ENCODE measurements around the gene SLC38A9.
"Not testable (repeated sequence)": the region's sequence is repeated elsewhere in the genome, so short reads cannot be mapped to it uniquely, and the experiment has no call there.

The SLC38A9 gene

DNA sequence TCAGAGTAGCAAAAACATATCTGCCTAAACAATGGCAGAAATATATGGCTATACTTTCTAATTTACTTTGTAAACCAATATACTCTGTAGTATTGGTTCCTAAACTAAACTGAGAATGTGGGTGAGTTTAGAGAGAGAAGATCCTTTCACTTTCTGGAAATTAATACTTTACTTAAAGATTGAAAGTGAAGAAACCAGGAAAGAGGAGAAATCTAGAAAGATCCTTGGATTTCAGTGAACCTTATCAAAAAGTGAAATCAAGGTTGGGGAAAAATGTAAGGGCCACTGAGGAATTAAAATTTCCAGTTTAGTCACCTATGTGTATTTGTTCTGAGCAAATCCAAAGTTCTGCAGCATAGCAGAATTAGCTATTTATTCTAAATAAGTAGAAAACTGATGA lies 5.9 kb downstream of the SLC38A9 start:
- DNase-seq (ENCODE audit: low spot score): no peak

DNA sequence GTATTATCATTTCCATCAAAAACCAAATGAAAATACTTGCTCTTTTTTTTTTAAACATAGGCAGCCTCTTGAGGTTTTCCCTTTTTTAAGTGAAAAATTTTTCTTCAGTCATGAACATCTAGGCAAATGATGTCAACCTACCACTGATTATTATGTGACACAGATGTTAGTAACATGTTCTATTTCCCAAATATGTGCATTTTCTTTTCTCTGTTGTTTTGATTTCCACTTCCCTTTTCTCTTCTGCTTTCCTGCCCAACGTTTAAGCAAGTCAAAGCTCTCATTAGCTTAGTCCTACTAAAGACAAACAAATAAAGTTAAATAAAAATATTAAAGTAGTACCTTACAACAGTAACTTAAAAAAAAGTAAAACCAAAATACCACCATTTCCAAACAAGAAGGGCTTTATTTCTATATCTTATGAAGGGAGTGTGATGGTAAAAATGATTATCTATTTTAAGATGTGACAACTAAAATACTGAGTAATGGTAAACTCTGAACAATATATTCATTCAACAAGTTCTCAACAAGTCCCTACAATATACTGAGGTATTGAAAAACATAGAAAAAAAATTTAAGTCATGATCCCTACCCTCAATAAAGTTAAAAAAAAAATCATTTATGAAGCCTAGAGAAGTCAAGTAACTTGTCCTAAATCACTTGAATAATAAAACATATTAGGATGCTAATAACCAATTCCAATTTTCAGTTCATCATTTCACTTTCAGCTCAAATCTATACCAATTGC lies 9.4 kb downstream of the SLC38A9 start:
- no peak for DNase-seq (ENCODE audit: low spot score)

DNA sequence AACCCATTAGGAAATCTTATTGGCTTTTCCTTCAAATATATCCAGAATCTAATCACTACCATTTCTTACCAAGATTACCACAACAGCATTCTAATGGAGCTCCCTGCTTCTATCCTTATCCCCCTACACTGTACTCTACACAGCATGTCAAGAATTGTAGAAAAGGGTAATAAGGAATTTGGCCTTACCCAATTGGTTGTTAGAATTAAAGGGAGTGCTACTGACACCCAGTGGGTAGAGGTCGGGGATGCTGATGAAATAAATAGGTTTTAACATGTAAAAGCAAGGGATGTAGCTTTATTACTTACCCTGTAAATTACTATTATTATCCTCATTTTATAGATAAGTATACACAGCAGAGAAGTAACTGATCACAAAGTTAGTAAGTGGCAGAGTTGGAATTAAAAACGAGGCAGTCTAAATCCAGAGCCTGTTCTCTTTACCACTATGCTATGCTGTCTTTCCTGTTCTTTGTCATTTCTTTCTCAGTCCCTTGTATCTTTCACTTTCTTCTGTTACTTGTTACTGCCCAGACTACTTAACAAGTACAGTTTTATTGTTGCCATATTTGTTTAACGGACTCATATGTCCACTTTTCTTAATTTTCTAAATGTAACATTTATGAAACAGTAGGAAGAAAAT lies 10.5 kb downstream of the SLC38A9 start:
- DNase-seq (ENCODE audit: low spot score): no peak

DNA sequence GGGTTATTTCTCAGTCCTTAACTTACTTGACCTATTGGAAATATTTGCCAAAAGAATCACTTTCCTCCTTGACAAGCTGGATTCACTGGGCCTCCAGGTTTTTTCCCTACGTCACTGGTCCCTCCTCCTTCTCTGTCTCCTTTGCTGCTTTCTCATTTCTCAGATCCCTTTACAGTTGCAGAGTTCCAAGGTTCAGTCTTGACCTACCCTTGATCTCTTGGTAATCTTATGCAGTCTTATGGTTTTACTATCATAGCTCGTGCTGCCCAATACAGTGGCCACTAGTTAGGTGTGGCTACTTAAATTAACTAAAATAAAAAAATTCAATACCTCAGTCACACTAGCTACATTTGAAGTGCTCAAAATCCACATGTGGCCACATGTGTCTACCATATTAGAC lies 11.4 kb downstream of the SLC38A9 start:
- DNase-seq (ENCODE audit: low spot score): no peak

DNA sequence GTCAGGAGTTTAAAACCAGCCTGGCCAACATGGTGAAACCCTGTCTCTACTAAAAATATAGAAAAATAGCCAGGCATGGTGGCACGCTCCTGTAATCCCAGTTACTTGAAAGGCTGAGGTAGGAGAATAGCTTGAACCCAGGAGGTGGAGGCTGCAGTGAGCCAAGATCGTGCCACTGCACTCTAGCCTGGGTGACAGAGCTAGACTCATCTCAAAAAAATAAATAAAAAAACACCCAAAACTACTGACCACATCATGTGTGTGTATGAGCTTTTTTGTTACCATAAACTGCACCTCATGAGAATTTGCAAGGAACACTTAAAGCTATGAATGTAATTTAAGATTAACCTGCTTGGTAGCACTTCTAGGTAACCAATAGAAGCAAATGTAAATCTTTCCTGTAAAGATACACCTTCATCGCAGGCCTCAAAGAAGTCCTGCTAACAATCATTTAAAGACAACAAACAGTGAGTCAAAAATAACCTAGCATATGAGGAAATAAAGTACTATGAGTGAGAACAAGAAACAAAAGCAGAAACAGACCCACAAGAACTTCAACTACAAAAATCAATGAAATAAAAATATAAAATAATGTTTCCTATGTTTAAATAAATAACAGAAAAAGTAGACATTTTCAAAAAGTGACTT lies 13.0 kb downstream of the SLC38A9 start:
- DNase-seq (ENCODE audit: low spot score): no peak

DNA sequence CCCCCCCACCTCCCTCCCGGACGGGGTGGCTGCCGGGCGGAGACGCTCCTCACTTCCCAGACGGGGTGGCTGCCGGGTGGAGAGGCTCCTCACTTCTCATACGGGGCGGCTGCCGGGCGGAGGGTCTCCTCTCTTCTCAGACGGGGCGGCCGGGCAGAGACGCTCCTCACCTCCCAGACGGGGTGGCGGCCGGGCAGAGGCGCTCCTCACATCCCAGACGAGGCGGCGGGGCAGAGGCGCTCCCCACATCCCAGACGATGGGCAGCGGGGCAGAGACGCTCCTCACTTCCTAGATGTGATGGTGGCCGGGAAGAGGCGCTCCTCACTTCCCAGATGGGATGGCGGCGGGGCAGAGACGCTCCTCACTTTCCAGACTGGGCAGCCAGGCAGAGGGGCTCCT lies 15.4 kb downstream of the SLC38A9 start:
- not testable (repeated sequence) for DNase-seq (ENCODE audit: low spot score)

DNA sequence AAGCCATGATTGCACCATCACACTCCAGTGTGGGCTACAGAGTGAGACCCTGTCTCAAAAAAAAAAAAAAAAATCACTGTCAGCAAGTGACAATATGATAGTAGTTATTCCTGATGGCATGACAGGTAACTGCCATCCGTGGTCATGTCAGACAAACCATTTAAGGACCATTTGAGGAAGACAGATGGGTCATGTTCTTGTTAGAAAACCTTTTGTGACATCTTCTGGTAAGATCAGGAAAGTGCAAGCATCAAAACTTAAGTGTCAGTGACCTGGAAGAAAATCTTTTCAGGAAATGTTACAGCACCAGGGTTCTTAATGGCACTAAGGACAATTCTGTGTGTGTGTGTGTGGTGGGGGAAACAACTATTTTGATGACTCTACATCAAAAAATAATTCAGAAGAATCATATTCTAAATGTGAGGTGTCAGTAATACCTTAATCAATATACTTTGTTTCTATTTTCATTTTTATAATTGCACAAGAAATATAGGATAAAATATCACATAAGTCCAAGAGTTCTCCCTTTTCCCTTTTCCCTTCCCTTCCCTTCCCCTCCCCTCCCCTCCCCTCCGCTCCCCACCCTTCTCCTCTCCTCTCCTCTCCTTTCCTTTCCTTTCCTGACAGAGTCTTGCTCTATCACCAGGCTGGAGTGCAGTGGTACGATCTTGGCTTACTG lies 17.8 kb downstream of the SLC38A9 start:
- peak; percentile 56 for DNase-seq (ENCODE audit: low spot score)

DNA sequence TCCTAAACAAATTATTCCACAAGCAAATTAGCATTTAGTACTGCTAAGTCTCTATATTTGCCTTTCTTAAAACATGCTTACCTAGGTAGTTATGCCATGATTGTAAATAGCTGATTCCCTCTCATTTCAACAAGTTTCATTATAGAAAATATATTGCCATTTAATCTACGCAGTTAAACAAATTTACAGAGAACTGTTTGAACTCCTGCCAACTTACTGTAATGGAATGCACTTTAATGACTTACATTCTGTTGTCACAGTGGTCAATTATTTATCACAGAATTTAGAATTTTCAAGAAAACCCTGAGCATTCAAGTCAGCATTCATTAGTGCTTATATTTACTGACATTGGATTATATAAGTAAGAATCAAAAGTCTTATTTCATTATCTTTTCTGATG lies 19.6 kb downstream of the SLC38A9 start:
- DNase-seq (ENCODE audit: low spot score): no peak

DNA sequence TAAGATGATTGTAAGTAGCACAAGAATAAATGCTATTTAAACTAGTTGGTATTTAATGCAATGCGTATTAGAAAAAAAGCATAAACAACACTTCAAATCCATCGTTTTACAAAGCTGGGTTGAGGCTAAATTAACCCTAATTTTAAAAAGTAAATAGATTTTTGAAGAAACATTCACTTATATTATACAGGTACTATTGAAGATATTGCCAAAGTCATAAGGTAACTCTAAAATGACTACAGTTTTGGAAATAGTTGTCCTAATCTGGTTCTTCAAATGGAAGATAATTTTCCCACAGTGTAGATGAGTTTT lies 20.1 kb downstream of the SLC38A9 start:
- DNase-seq (ENCODE audit: low spot score): no peak

DNA sequence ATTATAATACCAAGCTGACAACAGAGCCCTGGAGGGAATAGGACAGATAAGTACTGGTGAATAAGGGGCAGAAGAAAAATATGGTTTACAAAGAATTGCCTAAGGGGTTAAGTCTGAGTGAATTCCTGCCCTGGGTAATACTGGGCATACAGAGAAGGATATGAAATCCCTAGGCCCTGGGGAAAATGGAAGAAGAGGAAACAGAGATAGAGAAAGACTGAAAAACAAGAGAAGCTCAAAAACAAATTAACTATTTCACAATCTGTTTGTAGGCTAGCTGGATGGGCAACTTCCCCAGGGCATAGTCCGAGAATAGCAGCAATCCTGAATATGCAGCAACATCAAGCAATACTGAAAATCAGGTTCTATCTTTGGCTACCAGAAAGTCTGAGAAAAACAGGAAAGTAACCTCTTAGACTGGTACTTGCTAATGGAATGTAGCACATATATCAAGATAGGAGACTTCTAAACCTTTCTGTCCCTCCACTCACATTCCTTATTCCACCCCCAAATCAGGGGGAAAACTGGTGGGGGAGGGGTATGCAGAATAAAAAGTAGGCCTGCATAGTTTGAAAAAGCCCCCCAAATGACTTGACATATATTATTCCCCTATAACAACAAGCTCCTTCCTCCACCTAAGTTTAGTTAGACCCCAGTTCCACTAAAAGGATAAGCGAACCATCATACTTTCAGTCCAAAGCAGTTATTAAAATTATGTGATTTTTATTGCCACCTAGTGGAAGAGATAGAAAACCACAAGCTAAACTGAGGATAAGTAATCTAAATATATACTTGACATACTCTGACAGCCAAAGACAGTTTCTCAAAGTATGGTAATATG lies 20.6 kb downstream of the SLC38A9 start:
- peak; percentile 70 for DNase-seq (ENCODE audit: low spot score)

DNA sequence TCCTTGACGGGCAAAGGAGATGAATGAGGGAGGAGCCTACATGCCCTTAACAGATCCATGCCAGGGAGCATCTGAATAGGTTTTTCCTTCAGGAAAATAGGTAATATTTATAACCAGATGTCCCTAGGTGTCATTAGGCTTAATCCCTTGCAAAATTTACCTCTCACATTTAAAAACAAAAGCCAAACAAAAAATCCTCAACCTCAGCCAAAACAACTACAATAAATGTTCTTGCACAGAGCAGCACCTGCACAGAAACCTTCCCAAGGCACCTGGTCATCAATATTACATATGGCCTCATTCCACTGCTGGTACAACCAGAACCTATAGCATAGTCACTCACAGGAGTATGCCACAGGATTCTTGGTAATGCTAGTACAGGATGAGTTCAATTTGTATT lies 30.1 kb downstream of the SLC38A9 start:
- DNase-seq (ENCODE audit: low spot score): no peak

DNA sequence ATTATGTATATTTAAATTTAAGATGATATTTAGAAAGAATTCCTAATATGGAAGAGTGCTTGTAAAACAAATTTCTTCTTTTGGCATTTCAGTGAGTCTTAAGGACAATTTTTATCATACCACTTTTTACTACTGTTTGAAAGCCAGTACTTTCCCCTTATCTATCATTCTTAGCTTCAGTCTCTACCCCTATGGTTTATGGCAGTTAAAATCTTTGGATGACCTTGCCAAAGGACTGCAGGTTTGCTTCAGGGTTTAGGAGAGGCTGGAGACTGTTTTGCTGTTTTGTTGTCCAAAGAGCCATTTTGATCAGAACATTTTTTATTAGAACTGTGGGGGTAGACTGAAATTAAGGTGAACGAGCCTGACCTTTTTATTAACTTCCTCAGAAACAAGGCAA lies 30.8 kb downstream of the SLC38A9 start:
- DNase-seq (ENCODE audit: low spot score): no peak

DNA sequence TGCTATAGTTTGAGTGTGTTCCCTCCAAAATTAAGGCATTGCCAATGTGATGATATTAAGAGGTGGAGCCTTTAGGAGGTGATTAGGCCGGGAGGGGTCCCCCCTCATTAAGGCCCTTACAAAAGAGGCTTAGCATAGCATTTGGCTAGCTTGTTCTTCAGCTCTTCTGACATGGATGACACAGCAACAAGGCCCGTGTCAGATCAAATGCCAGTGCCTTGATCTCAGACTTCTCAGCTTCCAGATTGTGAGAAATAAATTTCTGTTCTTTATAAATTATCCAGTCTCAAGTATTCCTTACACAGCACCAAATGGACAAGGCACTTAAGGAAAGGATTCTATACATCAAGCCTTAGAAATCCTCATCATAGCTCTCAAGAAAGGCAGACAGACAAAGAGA lies 31.8 kb downstream of the SLC38A9 start:
- DNase-seq (ENCODE audit: low spot score): no peak

DNA sequence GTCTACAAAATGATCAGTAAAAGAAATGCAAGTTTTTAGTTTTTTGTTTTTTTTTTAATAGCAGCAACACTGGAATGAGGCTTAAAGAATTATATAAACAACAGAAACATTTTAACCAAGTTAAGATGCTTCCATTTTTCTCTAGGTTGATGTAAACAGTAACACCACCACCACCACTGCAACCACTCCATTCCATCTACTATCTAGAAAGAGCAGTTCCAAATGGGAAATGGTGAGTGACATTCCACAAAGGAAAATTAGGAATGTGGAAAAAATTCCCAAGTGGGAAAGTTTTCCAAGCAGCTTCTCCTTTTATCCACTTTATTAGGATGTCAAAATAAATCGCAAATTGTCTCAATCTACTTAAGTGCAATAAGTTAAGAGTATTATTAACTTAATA lies 32.6 kb downstream of the SLC38A9 start:
- no peak for DNase-seq (ENCODE audit: low spot score)

DNA sequence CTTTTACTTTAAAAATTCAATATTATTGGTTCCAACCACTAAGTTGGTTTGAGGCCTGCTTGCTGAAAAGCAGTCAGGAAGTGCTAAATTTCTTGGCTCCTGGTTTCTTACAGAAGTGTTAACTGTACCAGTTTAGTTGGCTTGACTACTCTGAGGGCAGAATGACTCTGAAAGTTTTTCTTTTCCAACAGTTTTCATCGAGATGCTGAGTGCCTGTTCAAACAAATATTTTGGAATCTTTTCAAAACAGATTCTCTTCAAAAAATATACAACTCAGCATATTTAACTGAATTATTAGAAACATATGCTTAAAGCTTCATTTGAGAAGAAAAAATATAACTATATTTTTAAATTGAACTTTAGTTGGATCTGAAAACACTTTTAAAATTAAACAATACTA lies 37.0 kb downstream of the SLC38A9 start:
- DNase-seq (ENCODE audit: low spot score): no peak

DNA sequence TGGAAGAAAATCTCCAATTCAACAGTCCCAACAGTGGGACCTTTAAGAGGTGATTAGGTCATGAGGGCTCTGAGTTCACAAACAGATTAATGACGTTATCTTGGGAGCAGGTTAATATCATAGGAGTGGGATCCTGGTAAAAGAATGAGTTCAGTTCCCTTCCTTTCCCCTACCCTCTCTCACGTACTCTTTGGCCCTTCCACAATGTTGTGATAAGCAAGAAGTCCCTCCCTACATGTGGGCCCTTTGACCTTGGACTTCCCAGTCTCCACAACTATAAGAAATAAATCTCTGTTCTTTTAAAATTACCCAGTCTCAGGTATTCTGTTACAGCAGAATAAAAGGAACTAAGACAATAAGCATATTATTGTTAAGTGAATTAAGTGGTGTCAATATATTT lies 37.8 kb downstream of the SLC38A9 start:
- DNase-seq (ENCODE audit: low spot score): no peak

DNA sequence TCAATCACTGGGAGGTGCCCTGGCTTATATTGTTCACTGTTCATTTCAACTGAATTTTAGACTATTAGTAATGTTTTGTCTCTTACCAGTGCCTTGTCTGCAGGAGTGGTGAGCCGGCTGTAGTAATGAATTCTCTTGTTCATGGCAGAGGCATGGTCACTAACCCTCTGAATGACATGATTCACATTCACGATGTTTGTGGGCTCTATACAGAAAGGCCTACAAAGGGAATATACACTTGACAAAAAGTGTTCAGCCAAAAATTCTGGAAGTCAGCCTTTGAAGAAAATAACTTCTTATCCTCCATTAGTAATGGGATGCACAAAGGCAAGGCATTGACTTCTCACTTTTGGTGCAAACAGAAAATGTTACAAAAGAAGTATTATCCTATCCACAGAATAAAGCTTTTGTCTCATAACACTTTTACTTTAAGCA lies 39.6 kb downstream of the SLC38A9 start:
- no peak for DNase-seq (ENCODE audit: low spot score)

DNA sequence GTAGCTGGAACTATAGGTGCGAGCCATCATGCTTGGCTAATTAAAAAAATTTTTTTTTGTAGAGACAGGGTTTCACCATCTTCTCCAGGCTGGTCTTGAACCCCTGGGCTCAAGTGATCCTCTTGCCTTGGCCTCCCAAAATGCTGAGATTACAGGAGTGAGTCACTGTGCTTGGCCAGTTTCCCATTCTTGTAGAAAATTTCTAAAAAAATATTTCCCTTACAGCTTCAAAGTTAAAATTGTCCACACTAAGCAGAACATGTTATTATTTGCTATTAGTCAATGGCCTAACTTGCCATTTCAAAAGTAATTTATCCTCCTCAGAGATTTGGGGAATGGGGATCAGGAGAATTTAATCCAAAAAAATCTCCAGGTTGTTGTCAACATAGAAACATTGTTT lies 40.1 kb downstream of the SLC38A9 start:
- DNase-seq (ENCODE audit: low spot score): no peak

DNA sequence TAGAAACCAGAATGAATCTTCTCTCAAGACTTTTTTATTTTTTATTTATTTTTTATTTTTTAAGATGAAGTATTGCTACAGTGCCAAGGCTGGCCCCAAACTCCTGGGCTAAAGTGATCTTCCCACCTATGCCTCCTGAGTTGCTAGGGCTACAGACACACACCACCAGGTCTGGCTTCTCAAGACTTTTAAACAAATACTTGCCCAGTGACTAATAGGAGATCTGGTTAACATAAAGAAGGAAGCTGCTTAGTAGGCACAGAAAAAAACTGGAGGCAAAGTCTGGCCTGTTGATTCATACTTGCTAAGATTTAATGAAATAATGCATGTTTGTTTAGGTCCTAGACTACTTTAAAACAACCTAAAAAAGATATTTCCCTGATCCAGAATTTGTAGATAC lies 43.8 kb downstream of the SLC38A9 start:
- no peak for DNase-seq (ENCODE audit: low spot score)

DNA sequence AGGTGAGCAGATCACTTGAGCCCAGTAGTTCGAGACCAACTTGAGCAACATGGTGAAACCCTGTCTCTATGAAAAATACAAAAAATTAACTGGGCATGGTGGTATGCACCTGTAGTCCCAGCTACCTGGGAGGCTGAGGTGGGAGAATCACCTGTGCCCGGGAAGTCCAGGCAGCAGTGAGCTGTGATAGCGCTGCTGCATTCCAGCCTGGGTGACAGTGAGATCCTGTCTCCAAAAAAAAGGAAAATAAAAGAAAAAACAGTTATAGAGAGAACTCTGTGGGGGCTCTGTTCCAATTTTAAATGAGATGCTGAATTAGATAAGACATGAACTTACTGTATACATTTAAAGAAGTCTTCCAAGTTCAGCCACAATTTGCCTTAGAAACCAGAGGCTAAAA lies 44.2 kb downstream of the SLC38A9 start:
- no peak for DNase-seq (ENCODE audit: low spot score)

DNA sequence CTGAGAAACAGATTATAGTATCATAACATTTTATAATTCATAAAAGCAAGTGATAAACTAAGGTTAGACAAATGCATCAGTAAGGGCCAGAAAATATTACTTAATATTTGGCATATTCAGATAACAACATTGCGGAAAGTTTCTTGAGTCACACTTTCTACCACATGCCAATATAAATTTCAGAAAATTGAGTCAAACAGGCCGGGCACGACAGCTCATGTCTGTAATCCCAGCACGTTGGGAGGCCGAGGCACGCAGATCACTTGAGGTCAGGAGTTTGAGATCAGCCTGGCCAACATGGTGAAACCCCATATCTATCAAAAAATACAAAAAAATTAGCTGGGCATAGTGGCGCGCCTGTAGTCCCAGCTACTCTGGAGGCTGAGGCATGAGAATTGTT lies 47.1 kb downstream of the SLC38A9 start:
- DNase-seq (ENCODE audit: low spot score): no peak

DNA sequence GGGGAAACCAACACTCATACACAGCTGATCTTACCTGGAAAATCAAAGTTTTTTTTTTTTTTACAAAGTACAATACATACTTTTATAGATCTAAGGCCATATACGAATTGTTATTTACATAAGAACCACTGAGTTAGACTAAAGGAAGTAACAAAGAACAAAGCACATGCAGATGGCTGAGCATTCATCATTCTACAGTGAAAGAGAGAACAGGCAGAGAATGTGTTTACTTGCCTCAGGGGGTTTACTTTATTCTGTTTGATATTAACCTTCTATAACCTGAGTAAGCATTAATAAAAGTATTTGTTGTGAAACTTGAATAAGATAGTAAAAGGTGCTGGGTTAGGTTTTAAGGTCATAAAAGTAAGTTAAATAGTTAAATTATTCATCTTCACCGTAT lies 54.7 kb downstream of the SLC38A9 start:
- no peak for DNase-seq (ENCODE audit: low spot score)
